Loucy (cell line): ENCODE measurements around the gene PCNT.

Experiments used
- H2AFZ ChIP-seq: fragments of 200-600 bp; sonication (generic); 2 replicates; pipeline ENCODE4 v1.6.0; 2016; ENCODE audit warnings: antibody characterized with exemption, mild to moderate bottlenecking, low read length, moderate library complexity
- H3F3A ChIP-seq: fragments of 200-600 bp; 2 replicates; pipeline ENCODE4 v1.6.0; 2016; ENCODE audit warnings: antibody characterized with exemption, low read depth, mild to moderate bottlenecking
- H3K27me3 ChIP-seq: fragments of 200-600 bp; sonication (generic); 2 replicates; pipeline ENCODE4 v1.6.1; 2014; ENCODE audit warnings: low read length, mild to moderate bottlenecking; ENCODE audit not compliant: insufficient read depth, poor library complexity, severe bottlenecking
- H3K36me3 ChIP-seq: fragments of 200-600 bp; sonication (generic); 2 replicates; pipeline ENCODE4 v1.6.1; 2016; ENCODE audit warnings: low read length; ENCODE audit not compliant: insufficient read depth
- H3K4me1 ChIP-seq: fragments of 200-600 bp; sonication (generic); 2 replicates; pipeline ENCODE4 v1.5.1; 2014; ENCODE audit warnings: low read length, mild to moderate bottlenecking; ENCODE audit not compliant: insufficient read depth, poor library complexity, severe bottlenecking
- H3K4me2 ChIP-seq: fragments of 200-600 bp; sonication (generic); 2 replicates; pipeline ENCODE4 v1.6.0; 2014; ENCODE audit warnings: antibody characterized with exemption, low read length, low read depth, mild to moderate bottlenecking; ENCODE audit not compliant: poor library complexity, severe bottlenecking
- H3K4me3 ChIP-seq: fragments of 200-600 bp; sonication (generic); 2 replicates; pipeline ENCODE4 v1.5.1; 2014; ENCODE audit warnings: low read length, mild to moderate bottlenecking, mixed read lengths; ENCODE audit not compliant: poor library complexity, severe bottlenecking
- H3K79me2 ChIP-seq: fragments of 200-600 bp; sonication (generic); 2 replicates; pipeline ENCODE4 v1.6.1; 2014; ENCODE audit warnings: low read length; ENCODE audit not compliant: insufficient read depth
- H3K9ac ChIP-seq: fragments of 200-600 bp; sonication (generic); 2 replicates; pipeline ENCODE4 v1.6.0; 2014; ENCODE audit warnings: mild to moderate bottlenecking, low read depth, low read length, moderate library complexity; ENCODE audit not compliant: poor library complexity, severe bottlenecking
- H3K9me2 ChIP-seq: fragments of 200-600 bp; sonication (generic); replicated peaks from 2 replicates; pipeline ENCODE4 v1.6.1; 2016; ENCODE audit warnings: low read depth, low read length, mixed read lengths
- H3K9me3 ChIP-seq: fragments of 200-600 bp; sonication (generic); 2 replicates; pipeline ENCODE4 v1.6.1; 2014; ENCODE audit warnings: mild to moderate bottlenecking, antibody characterized with exemption, low read length, low read depth; ENCODE audit not compliant: insufficient read depth
- H4K20me1 ChIP-seq: fragments of 200-600 bp; sonication (generic); 2 replicates; pipeline ENCODE4 v1.6.0; 2014; ENCODE audit warnings: antibody characterized with exemption, low read length, mild to moderate bottlenecking; ENCODE audit not compliant: insufficient read depth, poor library complexity, severe bottlenecking
- EZH2phosphoT487 ChIP-seq: fragments of 200-600 bp; IDR thresholded peaks from 2 replicates; pipeline ENCODE4 v1.6.1; 2018; ENCODE audit warnings: antibody characterized with exemption, mild to moderate bottlenecking, moderate library complexity, borderline replicate concordance
- TF ChIP-seq, protein P1 (sequence below): fragments of 200-600 bp; sonication (generic); conservative IDR thresholded peaks from 2 replicates; pipeline ENCODE4 v1.5.1; 2014; ENCODE audit warnings: mild to moderate bottlenecking, antibody characterized with exemption, low read length

PCNT gene

DNA sequence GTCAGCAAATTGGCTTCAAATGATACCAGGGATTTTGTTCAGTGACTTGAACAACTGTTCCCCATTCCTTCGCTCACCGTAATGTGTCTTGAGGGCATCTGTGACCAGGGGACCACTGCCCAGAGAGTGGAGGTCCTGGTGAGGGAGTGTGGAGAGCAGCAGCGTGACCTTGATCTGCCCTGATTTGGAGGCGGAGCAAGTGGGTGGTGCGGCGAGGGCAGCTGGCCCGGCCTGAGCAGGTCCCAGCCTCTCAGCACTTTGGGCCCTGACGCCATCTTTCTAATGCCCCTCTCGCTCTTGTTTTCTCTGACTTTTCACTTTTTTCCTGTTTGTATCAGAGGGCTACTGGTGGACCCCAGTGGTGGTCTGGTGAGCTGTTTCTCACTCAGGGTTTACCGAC lies 165.8 kb downstream of the PCNT start:
- Histone ChIP-seq H3K4me3 (no peak overlapping the region), H3K79me2 (no peaks in the 10 kb centered on the region), H3F3A (no peaks in the 10 kb centered on the region), H4K20me1 (no peaks in the 10 kb centered on the region), H3K9me3 (no peaks in the 10 kb centered on the region), H3K4me1 (peaks cover 14% of the 10 kb centered on the region), H3K9me2 (no peaks in the 10 kb centered on the region), H2AFZ (no peak overlapping the region), H3K4me2 (no peak overlapping the region), H3K27me3 (no peaks in the 10 kb centered on the region), H3K36me3 (peaks cover 37% of the 10 kb centered on the region; the same call in 1 of the 2 replicates), H3K9ac (no peak overlapping the region)
- TF ChIP-seq EZH2phosphoT487 = no peak
- TF ChIP-seq, protein P1, sequence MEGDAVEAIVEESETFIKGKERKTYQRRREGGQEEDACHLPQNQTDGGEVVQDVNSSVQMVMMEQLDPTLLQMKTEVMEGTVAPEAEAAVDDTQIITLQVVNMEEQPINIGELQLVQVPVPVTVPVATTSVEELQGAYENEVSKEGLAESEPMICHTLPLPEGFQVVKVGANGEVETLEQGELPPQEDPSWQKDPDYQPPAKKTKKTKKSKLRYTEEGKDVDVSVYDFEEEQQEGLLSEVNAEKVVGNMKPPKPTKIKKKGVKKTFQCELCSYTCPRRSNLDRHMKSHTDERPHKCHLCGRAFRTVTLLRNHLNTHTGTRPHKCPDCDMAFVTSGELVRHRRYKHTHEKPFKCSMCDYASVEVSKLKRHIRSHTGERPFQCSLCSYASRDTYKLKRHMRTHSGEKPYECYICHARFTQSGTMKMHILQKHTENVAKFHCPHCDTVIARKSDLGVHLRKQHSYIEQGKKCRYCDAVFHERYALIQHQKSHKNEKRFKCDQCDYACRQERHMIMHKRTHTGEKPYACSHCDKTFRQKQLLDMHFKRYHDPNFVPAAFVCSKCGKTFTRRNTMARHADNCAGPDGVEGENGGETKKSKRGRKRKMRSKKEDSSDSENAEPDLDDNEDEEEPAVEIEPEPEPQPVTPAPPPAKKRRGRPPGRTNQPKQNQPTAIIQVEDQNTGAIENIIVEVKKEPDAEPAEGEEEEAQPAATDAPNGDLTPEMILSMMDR = no peak

DNA sequence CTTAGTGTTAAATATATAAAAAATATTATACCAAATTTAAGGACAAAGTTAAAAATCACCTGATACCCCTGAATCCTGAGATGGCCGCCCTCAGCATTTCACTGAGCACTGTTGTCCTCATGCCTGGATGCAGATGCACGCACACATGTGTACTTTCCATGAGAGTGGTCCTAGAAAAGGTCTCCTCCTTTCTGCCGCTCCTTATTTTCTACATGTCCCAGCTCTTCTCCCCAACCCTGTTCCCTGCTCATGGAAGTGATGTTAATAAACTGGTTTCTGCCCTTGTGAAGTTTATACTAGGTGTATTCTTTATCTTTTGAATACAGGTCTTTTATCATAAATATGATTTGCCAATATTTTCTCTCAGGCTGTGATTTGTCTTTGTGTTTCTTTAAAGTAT lies 167.6 kb downstream of the PCNT start:
- no peaks in the 10 kb centered on the region for H3K9me2 ChIP-seq
- H3K4me2 ChIP-seq = no peak overlapping the region
- H4K20me1 ChIP-seq = no peaks in the 10 kb centered on the region
- H3K4me3 ChIP-seq = no peak overlapping the region
- no peak overlapping the region for H2AFZ ChIP-seq
- H3K27me3 ChIP-seq = no peaks in the 10 kb centered on the region
- no peak for TF ChIP-seq EZH2phosphoT487
- TF ChIP-seq, protein P1 = no peak
- no peaks in the 10 kb centered on the region for H3F3A ChIP-seq
- H3K9me3 ChIP-seq = no peaks in the 10 kb centered on the region
- no peaks in the 10 kb centered on the region for H3K79me2 ChIP-seq
- no peak overlapping the region for H3K9ac ChIP-seq
- peaks cover 9% of the 10 kb centered on the region for H3K4me1 ChIP-seq
- peaks cover 36% of the 10 kb centered on the region; the same call in 1 of the 2 replicates for H3K36me3 ChIP-seq

DNA sequence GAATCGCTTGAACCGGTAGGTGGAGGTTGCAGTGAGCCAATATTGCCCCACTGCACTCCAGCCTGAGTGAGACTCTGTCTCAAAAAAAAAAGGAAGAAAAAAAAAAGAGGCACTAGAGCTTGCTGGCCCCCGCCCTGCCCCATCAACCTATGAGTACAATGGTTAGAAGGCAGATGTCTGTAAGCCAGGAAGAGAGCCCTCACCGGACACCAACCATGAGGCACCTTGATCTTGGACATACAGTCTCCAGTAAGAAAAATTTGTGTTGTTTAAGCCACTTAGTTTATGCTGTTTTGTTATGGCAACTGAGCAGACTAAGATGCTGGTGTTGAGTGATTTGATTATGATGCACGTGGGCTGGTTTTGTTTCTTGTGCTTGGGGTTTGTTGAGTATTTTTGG lies 168.9 kb downstream of the PCNT start:
- H4K20me1 ChIP-seq = no peaks in the 10 kb centered on the region
- H3K4me2 ChIP-seq = no peak overlapping the region
- no peaks in the 10 kb centered on the region for H3F3A ChIP-seq
- no peak overlapping the region for H2AFZ ChIP-seq
- no peak overlapping the region for H3K4me3 ChIP-seq
- no peaks in the 10 kb centered on the region for H3K9me2 ChIP-seq
- H3K4me1 ChIP-seq = peaks cover 9% of the 10 kb centered on the region
- no peaks in the 10 kb centered on the region for H3K79me2 ChIP-seq
- no peaks in the 10 kb centered on the region for H3K9me3 ChIP-seq
- H3K27me3 ChIP-seq = no peaks in the 10 kb centered on the region
- no peak overlapping the region for H3K9ac ChIP-seq
- no peak for TF ChIP-seq EZH2phosphoT487
- TF ChIP-seq, protein P1 = no peak
- peaks cover 38% of the 10 kb centered on the region for H3K36me3 ChIP-seq
